ENCODE results near the gene TM9SF4. TPM values are rescaled to one million over a fixed set of nuclear protein-coding genes. Genes with fewer than 3 reads are reported as not detected.

The TM9SF4 gene
- polyA plus RNA-seq, 1 donor (not counting 4 experiments of a cell fraction or from before 2014, with no cell fraction given), result 49.4 TPM

- H3K9me3 ChIP-seq (ENCODE audit: control insufficient read depth, low read depth, low read length), result no peaks in the 10 kb centered on the region
- peaks cover 9 to 19% of the 10 kb centered on the region in 2 experiments for H3K36me3 ChIP-seq (ENCODE audit: control insufficient read depth in 2 of 2, extremely low read depth in 1 of 2, insufficient read depth in 2 of 2, low read length in 2 of 2)
- no peak overlapping the region for H3K9ac ChIP-seq (ENCODE audit: control insufficient read depth, extremely low read depth, insufficient read depth, low read length)
- no peak for DNase-seq (ENCODE audit: low read depth, low spot score)
- H3K27me3 ChIP-seq (ENCODE audit: control insufficient read depth, extremely low read depth, insufficient read depth, low read length), result no peaks in the 10 kb centered on the region
- no peak overlapping the region for H3K4me2 ChIP-seq (ENCODE audit: control insufficient read depth, extremely low read depth, insufficient read depth, low read depth, low read length)
- no peaks in the 10 kb centered on the region for H3K4me1 ChIP-seq (ENCODE audit: control insufficient read depth, extremely low read depth, insufficient read depth, low read length)
- H4K20me1 ChIP-seq (ENCODE audit: control insufficient read depth, extremely low read depth, insufficient read depth, low read length), result peaks cover 7% of the 10 kb centered on the region
- no peak overlapping the region for H2AFZ ChIP-seq (ENCODE audit: control insufficient read depth, low read length)
- TF ChIP-seq CTCF (optimal IDR thresholded peaks at IDR 0.05 in 1 of 3, IDR thresholded peaks at IDR 0.05 in 1 of 3, conservative IDR thresholded peaks at IDR 0.05 in 1 of 3; ENCODE audit: extremely low read depth in 1 of 3, insufficient read depth in 2 of 3, low read length in 3 of 3) (no peak), EZH2 (IDR thresholded peaks at IDR 0.05; ENCODE audit: low read length) (no peak)
- no peaks in the 10 kb centered on the region for H3K9me1 ChIP-seq (ENCODE audit: control insufficient read depth, extremely low read depth, insufficient read depth, low read length)
- peaks cover 34% of the 10 kb centered on the region for H3K79me2 ChIP-seq (ENCODE audit: control insufficient read depth, insufficient read depth, low read length)
- H3K4me3 ChIP-seq (ENCODE audit: control insufficient read depth in 2 of 3, extremely low read depth in 1 of 3, insufficient read depth in 2 of 3, low read depth in 1 of 3, low read length in 3 of 3), result no peak overlapping the region
- dilution Hi-C loops (cut with MboI; ENCODE audit: extremely low pct_ligation_motif_present, low sequenced_read_pairs), result no loop called here
- FAIRE-seq, result no peak
- H3K27ac ChIP-seq (ENCODE audit: control insufficient read depth, insufficient read depth, low read length), result no peak overlapping the region
These were observed 23.5 kb downstream of the TM9SF4 start for GRCh38 chr20:32132911-32133549.

- Histone ChIP-seq H3K9me1 (ENCODE audit: control insufficient read depth, extremely low read depth, insufficient read depth, low read length) (no peaks in the 10 kb centered on the region), H3K27ac (ENCODE audit: control insufficient read depth, insufficient read depth, low read length) (no peak overlapping the region), H3K4me1 (ENCODE audit: control insufficient read depth, extremely low read depth, insufficient read depth, low read length) (no peaks in the 10 kb centered on the region), H3K79me2 (ENCODE audit: control insufficient read depth, insufficient read depth, low read length) (peaks cover 27% of the 10 kb centered on the region), H3K4me2 (ENCODE audit: control insufficient read depth, extremely low read depth, insufficient read depth, low read depth, low read length) (no peak overlapping the region), H3K36me3 (ENCODE audit: control insufficient read depth in 2 of 2, extremely low read depth in 1 of 2, insufficient read depth in 2 of 2, low read length in 2 of 2) (peaks cover 5 to 21% of the 10 kb centered on the region in 2 experiments), H4K20me1 (ENCODE audit: control insufficient read depth, extremely low read depth, insufficient read depth, low read length) (peaks cover 4% of the 10 kb centered on the region), H3K4me3 (ENCODE audit: control insufficient read depth in 2 of 3, extremely low read depth in 1 of 3, insufficient read depth in 2 of 3, low read depth in 1 of 3, low read length in 3 of 3) (no peak overlapping the region), H3K9ac (ENCODE audit: control insufficient read depth, extremely low read depth, insufficient read depth, low read length) (no peak overlapping the region), H2AFZ (ENCODE audit: control insufficient read depth, low read length) (no peak overlapping the region), H3K9me3 (ENCODE audit: control insufficient read depth, low read depth, low read length) (no peaks in the 10 kb centered on the region), H3K27me3 (ENCODE audit: control insufficient read depth, extremely low read depth, insufficient read depth, low read length) (no peaks in the 10 kb centered on the region)
- FAIRE-seq, result no peak
- TF ChIP-seq EZH2 (IDR thresholded peaks at IDR 0.05; ENCODE audit: low read length) (no peak), CTCF (optimal IDR thresholded peaks at IDR 0.05 in 1 of 3, IDR thresholded peaks at IDR 0.05 in 1 of 3, conservative IDR thresholded peaks at IDR 0.05 in 1 of 3; ENCODE audit: extremely low read depth in 1 of 3, insufficient read depth in 2 of 3, low read length in 3 of 3) (no peak)
- DNase-seq (ENCODE audit: low read depth, low spot score), result no peak
- dilution Hi-C loops (cut with MboI; ENCODE audit: extremely low pct_ligation_motif_present, low sequenced_read_pairs), result no loop called here
These were observed 24.5 kb downstream of the TM9SF4 start for GRCh38 chr20:32134026-32134425.

Measured in keratinocyte (primary cell).